Brain microvascular endothelial cell (primary cell): Measurements from ENCODE around the gene S100A16.
A peak's percentile ranks its signal among the peaks of the same experiment; 100 is the strongest.
"Not testable (repeated sequence)": the region's sequence is repeated elsewhere in the genome, so short reads cannot be mapped to it uniquely, and the experiment has no call there.

Source experiments
- DNase-seq: peaks from one replicate; pipeline ENCODE4 v3.0.0-alpha.2; 2020
- H3K27ac ChIP-seq: fragments of 250-450 bp; sonication (Bioruptor Pico); 2 replicates; pipeline ENCODE4 v1.5.1; 2020; ENCODE audit warnings: mild to moderate bottlenecking, moderate library complexity
- H3K27me3 ChIP-seq: fragments of 250-450 bp; sonication (Bioruptor Pico); replicated peaks from 2 replicates; pipeline ENCODE4 v1.5.1; 2020; ENCODE audit warnings: mild to moderate bottlenecking
- H3K36me3 ChIP-seq: fragments of 250-450 bp; sonication (Bioruptor Pico); replicated peaks from 2 replicates; pipeline ENCODE4 v1.5.1; 2020; ENCODE audit warnings: mild to moderate bottlenecking
- H3K4me3 ChIP-seq: 2 replicates; pipeline ENCODE4 v1.5.1; 2011; ENCODE audit warnings: low read depth, mild to moderate bottlenecking, control low read depth, low read length, moderate library complexity
- CTCF ChIP-seq: IDR thresholded peaks from 2 replicates; pipeline ENCODE4 v1.5.1; 2011; ENCODE audit warnings: low read depth, mild to moderate bottlenecking, moderate library complexity, low read length, control low read depth, inconsistent platforms; ENCODE audit errors: missing control alignments
- in situ Hi-C: cut with HindIII; loops from 2 replicates; pipeline ENCODE4 v1.10.0; 2017; ENCODE audit warnings: low sequenced_read_pairs, low pct_ligation_motif_present

Gene S100A16

GRCh38 chr1:153566414-153567371 is 46.2 kb downstream of the S100A16 start:
- in situ Hi-C loops = no loop called here
- H3K27ac ChIP-seq = peak overlapping the region; percentile 97

GRCh38 chr1:153565529-153566374 is 47.2 kb downstream of the S100A16 start, which contains the start of gene S100A2:
S100A2 (minus strand) TSS chr1:153565844; CDS start chr1:153563877, 1,967 bp downstream.
- Histone ChIP-seq H3K4me3 (no peak within 1 kb of the TSS), H3K27ac (peak within 1 kb of the TSS; percentile 97), H3K27me3 (no peaks in the 10 kb centered on the region), H3K36me3 (no peaks in the 10 kb centered on the region)
- DNase-seq = peak; percentile 77
- TF ChIP-seq CTCF = no peak
- in situ Hi-C loops = no loop called here

More at GRCh38 chr1:153566414-153567371, 46.2 kb downstream of the S100A16 start:
- H3K4me3 ChIP-seq = no peak overlapping the region
- DNase-seq = peak; percentile 98
- no peak for TF ChIP-seq CTCF
- H3K27me3 ChIP-seq = no peaks in the 10 kb centered on the region
- H3K36me3 ChIP-seq = no peaks in the 10 kb centered on the region

GRCh38 chr1:153563991-153564390 is 48.9 kb downstream of the S100A16 start:
- no peak for DNase-seq
- Histone ChIP-seq H3K36me3 (no peaks in the 10 kb centered on the region), H3K4me3 (no peak overlapping the region), H3K27ac (no peak overlapping the region), H3K27me3 (no peaks in the 10 kb centered on the region)
- TF ChIP-seq CTCF = no peak
- in situ Hi-C loops = no loop called here

DNA sequence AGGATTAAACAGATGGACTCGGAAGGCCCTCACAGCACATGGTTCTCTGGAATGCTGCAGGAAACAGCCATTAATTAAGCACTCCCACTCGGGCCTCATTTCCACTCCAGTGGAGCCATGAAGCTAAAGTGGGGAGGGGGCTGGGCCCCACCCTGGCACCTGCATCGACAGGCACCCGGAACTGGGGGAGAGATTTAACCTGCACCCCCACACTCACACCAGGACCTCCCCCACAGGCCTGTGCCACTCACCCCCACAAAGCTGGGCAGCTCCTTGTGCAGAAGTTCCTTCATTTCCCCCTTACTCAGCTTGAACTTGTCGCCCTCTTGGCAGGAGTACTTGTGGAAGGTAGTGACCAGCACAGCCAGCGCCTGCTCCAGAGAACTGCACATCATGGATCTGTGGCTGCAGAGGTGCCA is 49.4 kb downstream of the S100A16 start:
- Histone ChIP-seq H3K27ac (no peak overlapping the region), H3K27me3 (no peaks in the 10 kb centered on the region)
- no peak for TF ChIP-seq CTCF

DNA sequence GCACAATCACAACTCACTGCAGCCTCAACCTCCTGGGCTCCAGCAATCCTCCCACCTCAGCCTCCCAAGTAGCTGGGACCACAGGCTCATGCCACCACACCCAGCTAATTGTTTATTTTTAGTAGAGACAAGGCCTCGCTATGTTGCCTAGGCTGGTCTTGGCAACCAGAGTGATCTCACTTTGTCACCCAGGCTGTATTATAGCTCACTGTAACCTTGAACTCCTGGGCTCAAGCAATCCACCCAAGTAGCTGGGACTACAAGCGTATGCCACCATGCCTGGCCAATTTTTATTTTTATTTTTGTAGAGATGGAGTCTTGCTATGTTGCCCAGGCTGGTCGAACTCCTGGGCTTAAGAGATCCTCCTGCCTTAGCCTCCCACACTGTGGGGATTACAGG is 50.9 kb downstream of the S100A16 start:
- in situ Hi-C loops, DNase-seq, H3K27ac ChIP-seq, H3K36me3 ChIP-seq, H3K4me3 ChIP-seq, H3K27me3 ChIP-seq: not testable (repeated sequence)

More for the DNA sequence above, 49.4 kb downstream of the S100A16 start:
- Histone ChIP-seq H3K36me3 (no peaks in the 10 kb centered on the region), H3K4me3 (no peak overlapping the region)
- in situ Hi-C loops = no loop called here
- no peak for DNase-seq
